Vagina (tissue), 2 donors: ENCODE results near the gene COL24A1.

Experiments used
- CTCF ChIP-seq, 3 experiments: fragments of 450-650 bp in 2 of 3; fragments of 200-600 bp in 1 of 3; sonication (generic) in 1 of 3; IDR thresholded peaks; one replicate each; pipeline ENCODE4 v1.5.1; 2017 to 2019; ENCODE audit warnings: antibody characterized with exemption in 3 of 3, mild to moderate bottlenecking in 2 of 3, moderate library complexity in 2 of 3
- POLR2A ChIP-seq, 2 donors: fragments of 450-650 bp; IDR thresholded peaks; one replicate each; pipeline ENCODE4 v1.6.1; 2017; ENCODE audit warnings: antibody characterized with exemption in 2 of 2, mild to moderate bottlenecking in 2 of 2, moderate library complexity in 2 of 2
- POLR2AphosphoS5 ChIP-seq, 2 donors: sonication (generic); formaldehyde crosslinking; IDR thresholded peaks; one replicate each; pipeline ENCODE4 v1.9.0; 2017; ENCODE audit warnings: antibody characterized with exemption in 2 of 2, mild to moderate bottlenecking in 2 of 2, low read depth in 1 of 2; ENCODE audit not compliant: insufficient read depth in 1 of 2

GRCh38 chr1:86146566-86146965, 10.0 kb downstream of the COL24A1 start:
- TF ChIP-seq CTCF (IDR thresholded peaks at IDR 0.05) (no peak), POLR2A (IDR thresholded peaks at IDR 0.05) (no peak), POLR2AphosphoS5 (IDR thresholded peaks at IDR 0.05; ENCODE audit: insufficient read depth in 1 of 2, low read depth in 1 of 2) (no peak)
